ENCODE data around the gene CHCHD10.

DNA sequence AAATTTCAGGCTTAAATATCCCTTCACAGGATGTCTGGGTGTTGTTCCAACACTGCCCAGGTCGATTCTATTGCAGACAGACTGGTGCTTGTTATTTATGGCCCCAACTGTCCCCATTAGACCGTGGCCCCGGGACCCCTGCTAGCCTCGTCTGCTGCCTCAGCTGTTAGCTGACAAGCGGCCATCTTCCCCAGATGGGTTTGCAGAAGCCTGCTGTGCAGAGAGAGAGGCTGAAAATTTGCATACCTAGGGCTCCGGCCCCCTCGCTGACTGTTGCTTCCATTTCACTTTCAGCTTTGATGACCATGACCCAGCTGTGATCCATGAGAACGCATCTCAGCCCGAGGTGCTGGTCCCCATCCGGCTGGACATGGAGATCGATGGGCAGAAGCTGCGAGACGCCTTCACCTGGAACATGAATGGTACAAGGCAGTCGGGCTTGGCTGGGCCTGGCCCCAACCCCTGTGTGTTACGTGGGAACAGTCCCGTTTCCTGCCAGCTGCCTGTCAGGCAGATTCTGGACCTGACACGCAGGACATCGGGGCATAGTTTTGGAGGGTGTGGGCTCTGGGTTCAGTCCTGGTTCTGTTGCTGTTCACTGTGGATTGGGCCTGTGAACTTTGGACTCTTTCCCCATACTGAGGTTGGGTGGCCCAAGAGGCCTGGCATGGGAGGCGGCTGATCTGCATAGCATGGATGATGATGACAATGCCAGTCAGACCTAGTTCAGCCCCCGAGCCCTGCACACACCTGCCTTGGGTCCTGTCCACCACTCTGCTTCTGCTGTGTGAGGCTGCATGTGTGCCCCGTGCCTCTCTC lies 35.4 kb upstream of the CHCHD10 start:
- TF ChIP-seq, protein P1, sequence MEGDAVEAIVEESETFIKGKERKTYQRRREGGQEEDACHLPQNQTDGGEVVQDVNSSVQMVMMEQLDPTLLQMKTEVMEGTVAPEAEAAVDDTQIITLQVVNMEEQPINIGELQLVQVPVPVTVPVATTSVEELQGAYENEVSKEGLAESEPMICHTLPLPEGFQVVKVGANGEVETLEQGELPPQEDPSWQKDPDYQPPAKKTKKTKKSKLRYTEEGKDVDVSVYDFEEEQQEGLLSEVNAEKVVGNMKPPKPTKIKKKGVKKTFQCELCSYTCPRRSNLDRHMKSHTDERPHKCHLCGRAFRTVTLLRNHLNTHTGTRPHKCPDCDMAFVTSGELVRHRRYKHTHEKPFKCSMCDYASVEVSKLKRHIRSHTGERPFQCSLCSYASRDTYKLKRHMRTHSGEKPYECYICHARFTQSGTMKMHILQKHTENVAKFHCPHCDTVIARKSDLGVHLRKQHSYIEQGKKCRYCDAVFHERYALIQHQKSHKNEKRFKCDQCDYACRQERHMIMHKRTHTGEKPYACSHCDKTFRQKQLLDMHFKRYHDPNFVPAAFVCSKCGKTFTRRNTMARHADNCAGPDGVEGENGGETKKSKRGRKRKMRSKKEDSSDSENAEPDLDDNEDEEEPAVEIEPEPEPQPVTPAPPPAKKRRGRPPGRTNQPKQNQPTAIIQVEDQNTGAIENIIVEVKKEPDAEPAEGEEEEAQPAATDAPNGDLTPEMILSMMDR (IDR thresholded peaks at IDR 0.05), result no peak
- TF ChIP-seq POLR2A (IDR thresholded peaks at IDR 0.05), result no peak

All from adrenal gland (tissue), 5 donors.